Neural progenitor cell (in vitro differentiated cells): Measurements from ENCODE around the gene ABLIM2. TPM values are rescaled to one million over a fixed set of nuclear protein-coding genes. Genes with fewer than 3 reads are reported as not detected.

ENCODE experiments used
- DNase-seq: peaks from one replicate; pipeline ENCODE4 v3.0.0-alpha.2; 2016; ENCODE audit warnings: low spot score
- H2AFZ ChIP-seq: fragments of 200-600 bp; sonication (generic); replicated peaks from 2 replicates; pipeline ENCODE4 v1.6.1; 2016; ENCODE audit warnings: antibody characterized with exemption
- H3F3A ChIP-seq: fragments of 200-600 bp; sonication (generic); 2 replicates; pipeline ENCODE4 v1.6.1; 2016; ENCODE audit warnings: antibody characterized with exemption, low read depth
- H3K27ac ChIP-seq: fragments of 200-600 bp; sonication (generic); 2 replicates; pipeline ENCODE4 v1.5.1; 2016; ENCODE audit warnings: mild to moderate bottlenecking
- H3K27me3 ChIP-seq: fragments of 200-600 bp; sonication (generic); 2 replicates; pipeline ENCODE4 v1.6.1; 2016; ENCODE audit warnings: mild to moderate bottlenecking, moderate library complexity
- H3K36me3 ChIP-seq: fragments of 200-600 bp; sonication (generic); 2 replicates; pipeline ENCODE4 v1.5.1; 2016
- H3K4me1 ChIP-seq: fragments of 200-600 bp; sonication (generic); 2 replicates; pipeline ENCODE4 v1.6.1; 2016; ENCODE audit warnings: mixed run types
- H3K4me2 ChIP-seq: fragments of 200-600 bp; sonication (generic); 2 replicates; pipeline ENCODE4 v1.6.1; 2016
- H3K4me3 ChIP-seq: fragments of 200-600 bp; sonication (generic); 2 replicates; pipeline ENCODE4 v1.5.1; 2016
- H3K79me2 ChIP-seq: fragments of 200-600 bp; sonication (generic); 2 replicates; pipeline ENCODE4 v1.6.1; 2016; ENCODE audit warnings: low read depth
- H3K9ac ChIP-seq: fragments of 200-600 bp; sonication (generic); 2 replicates; pipeline ENCODE4 v1.6.1; 2016
- H3K9me3 ChIP-seq: fragments of 200-600 bp; sonication (generic); 2 replicates; pipeline ENCODE4 v1.5.1; 2016; ENCODE audit warnings: low read depth
- H4K20me1 ChIP-seq: fragments of 200-600 bp; sonication (generic); 2 replicates; pipeline ENCODE4 v1.6.1; 2016; ENCODE audit warnings: low read depth
- H3K27ac Mint-ChIP-seq: 3 replicates; pipeline ENCODE4 v1.8.0; 2021; ENCODE audit warnings: mixed read lengths
- H3K27me3 Mint-ChIP-seq: 2 replicates; pipeline ENCODE4 v1.8.0; 2022; ENCODE audit warnings: low read depth, mild to moderate bottlenecking, inconsistent platforms, moderate library complexity, mixed read lengths; ENCODE audit not compliant: insufficient read depth
- H3K36me3 Mint-ChIP-seq: 3 replicates; pipeline ENCODE4 v1.8.0; 2021; ENCODE audit warnings: mixed read lengths
- H3K4me1 Mint-ChIP-seq: 3 replicates; pipeline ENCODE4 v1.8.0; 2021; ENCODE audit warnings: mixed read lengths
- H3K4me3 Mint-ChIP-seq: 3 replicates; pipeline ENCODE4 v1.8.0; 2021; ENCODE audit warnings: mild to moderate bottlenecking, moderate library complexity, mixed read lengths
- H3K9me3 Mint-ChIP-seq: 3 replicates; pipeline ENCODE4 v1.8.0; 2020; ENCODE audit warnings: mixed read lengths
- CTCF ChIP-seq: fragments of 200-600 bp; sonication (generic); IDR thresholded peaks from 2 replicates; pipeline ENCODE4 v1.5.1; 2017; ENCODE audit warnings: antibody characterized with exemption, mild to moderate bottlenecking
- EZH2 ChIP-seq: fragments of 200-600 bp; sonication (generic); IDR thresholded peaks from 2 replicates; pipeline ENCODE4 v1.6.1; 2017; ENCODE audit warnings: antibody characterized with exemption, mild to moderate bottlenecking, moderate library complexity
- EZH2phosphoT487 ChIP-seq: fragments of 200-600 bp; sonication (generic); IDR thresholded peaks from 2 replicates; pipeline ENCODE4 v1.6.1; 2017; ENCODE audit warnings: antibody characterized with exemption
- total RNA-seq: library from RNA; depleted of rRNA; stranded (reverse); fragments of >200 nt; gene quantifications from 2 replicates; pipeline ENCODE4 v1.2.3, GENCODE V29; 2015; ENCODE audit warnings: low replicate concordance

ABLIM2 gene
- total RNA-seq, 1 donor from 2014 or later: 0.24 TPM

GRCh38 chr4:8098506-8098905 lies 60.1 kb downstream of the ABLIM2 start:
- no peak overlapping the region for H3K27ac Mint-ChIP-seq
- H3K4me1 Mint-ChIP-seq: peaks cover 27% of the 10 kb centered on the region
- H3K4me3 Mint-ChIP-seq: no peak overlapping the region
- H3K36me3 Mint-ChIP-seq: peaks cover 3% of the 10 kb centered on the region
- H3K79me2 ChIP-seq: no peaks in the 10 kb centered on the region
- H3K4me3 ChIP-seq: no peak overlapping the region
- H3K9ac ChIP-seq: no peak overlapping the region
- H3K4me1 ChIP-seq: no peaks in the 10 kb centered on the region
- peaks cover 28% of the 10 kb centered on the region for H3K9me3 Mint-ChIP-seq
- no peak for DNase-seq
- no peak overlapping the region for H3K4me2 ChIP-seq
- TF ChIP-seq EZH2phosphoT487 (no peak), EZH2 (no peak), CTCF (no peak)
- no peak overlapping the region for H2AFZ ChIP-seq
- H3K27me3 ChIP-seq: no peaks in the 10 kb centered on the region
- no peaks in the 10 kb centered on the region for H3K9me3 ChIP-seq
- H3K27ac ChIP-seq: no peak overlapping the region
- H4K20me1 ChIP-seq: no peaks in the 10 kb centered on the region
- H3K27me3 Mint-ChIP-seq: peaks cover 25% of the 10 kb centered on the region
- H3K36me3 ChIP-seq: peaks cover 5% of the 10 kb centered on the region
- H3F3A ChIP-seq: no peaks in the 10 kb centered on the region

- H3K9ac ChIP-seq: no peak overlapping the region
- Mint-ChIP-seq H3K27me3 (peaks cover 22% of the 10 kb centered on the region), H3K36me3 (peaks cover 6% of the 10 kb centered on the region), H3K4me1 (peaks cover 21% of the 10 kb centered on the region), H3K4me3 (no peak overlapping the region), H3K27ac (peak overlapping the region; percentile 74), H3K9me3 (peaks cover 32% of the 10 kb centered on the region)
- H3K4me1 ChIP-seq: no peaks in the 10 kb centered on the region
- H3K36me3 ChIP-seq: peaks cover 5% of the 10 kb centered on the region
- H3K4me2 ChIP-seq: no peak overlapping the region
- H3K9me3 ChIP-seq: no peaks in the 10 kb centered on the region
- H3F3A ChIP-seq: no peaks in the 10 kb centered on the region
- DNase-seq: no peak
- no peak overlapping the region for H3K4me3 ChIP-seq
- no peak overlapping the region for H3K27ac ChIP-seq
- H3K27me3 ChIP-seq: no peaks in the 10 kb centered on the region
- H2AFZ ChIP-seq: no peak overlapping the region
- TF ChIP-seq EZH2phosphoT487 (no peak), EZH2 (no peak), CTCF (no peak)
- no peaks in the 10 kb centered on the region for H3K79me2 ChIP-seq
- H4K20me1 ChIP-seq: no peaks in the 10 kb centered on the region
These were observed 60.8 kb downstream of the ABLIM2 start for GRCh38 chr4:8097721-8098345.

GRCh38 chr4:8097141-8097541 lies 61.5 kb downstream of the ABLIM2 start:
- peaks cover 6% of the 10 kb centered on the region for H3K36me3 Mint-ChIP-seq
- Histone ChIP-seq H3K4me2 (no peak overlapping the region), H3K27me3 (no peaks in the 10 kb centered on the region), H4K20me1 (no peaks in the 10 kb centered on the region), H3K4me1 (no peaks in the 10 kb centered on the region), H3K4me3 (no peak overlapping the region), H2AFZ (no peak overlapping the region), H3K9me3 (no peaks in the 10 kb centered on the region), H3F3A (peaks cover 3% of the 10 kb centered on the region), H3K79me2 (no peaks in the 10 kb centered on the region), H3K27ac (no peak overlapping the region), H3K36me3 (peaks cover 5% of the 10 kb centered on the region), H3K9ac (no peak overlapping the region)
- no peak for DNase-seq
- no peak overlapping the region for H3K27ac Mint-ChIP-seq
- TF ChIP-seq CTCF: no peak
- TF ChIP-seq EZH2: no peak
- TF ChIP-seq EZH2phosphoT487: no peak
- H3K4me3 Mint-ChIP-seq: no peak overlapping the region
- peaks cover 35% of the 10 kb centered on the region for H3K9me3 Mint-ChIP-seq
- H3K4me1 Mint-ChIP-seq: peaks cover 15% of the 10 kb centered on the region
- peaks cover 17% of the 10 kb centered on the region for H3K27me3 Mint-ChIP-seq
